KG1 (cell line): ENCODE measurements around the gene COG5.

ENCODE experiments used
- DNase-seq: peaks from one replicate; lab custom pipeline; 2025; lab: John Stamatoyannopoulos, UW

COG5 gene

DNA sequence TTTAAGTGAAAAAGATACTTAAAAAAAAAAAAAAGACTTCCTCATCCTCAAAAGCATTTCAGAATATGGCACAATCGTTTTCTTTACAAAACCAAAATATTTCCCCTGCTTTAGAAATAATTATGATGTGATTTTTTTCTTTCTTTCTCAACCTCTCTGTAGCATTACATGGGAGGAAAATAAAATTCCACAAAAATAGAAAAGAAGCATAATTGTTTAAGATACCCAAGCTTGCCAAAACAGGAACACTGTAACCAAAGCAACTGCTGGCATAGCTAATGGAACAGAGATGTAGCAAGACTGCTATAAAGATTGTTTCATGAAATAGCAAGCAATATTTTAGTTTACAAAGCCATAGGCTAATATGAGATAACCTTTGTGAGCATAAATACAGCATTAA, 169.4 kb downstream of the COG5 start:
- no peak for DNase-seq

DNA sequence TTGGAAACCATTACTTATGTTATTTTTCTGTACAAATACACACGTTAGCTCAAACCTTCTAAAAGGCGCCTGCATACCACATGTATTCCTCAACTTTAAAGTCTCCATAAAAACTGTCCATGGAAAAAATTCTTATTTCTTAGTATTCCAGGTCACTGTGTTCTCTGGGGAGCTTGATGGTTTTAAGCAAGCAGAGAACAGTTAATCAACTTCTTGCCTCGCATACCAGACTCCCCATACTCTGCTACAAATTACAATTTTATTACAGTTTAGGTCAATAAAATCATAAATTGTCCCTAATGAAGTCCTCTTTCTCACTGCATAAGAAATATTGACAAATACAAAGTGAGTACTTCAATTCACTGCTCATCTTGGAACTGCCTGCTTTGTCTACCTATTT, 170.9 kb downstream of the COG5 start:
- DNase-seq: no peak

DNA sequence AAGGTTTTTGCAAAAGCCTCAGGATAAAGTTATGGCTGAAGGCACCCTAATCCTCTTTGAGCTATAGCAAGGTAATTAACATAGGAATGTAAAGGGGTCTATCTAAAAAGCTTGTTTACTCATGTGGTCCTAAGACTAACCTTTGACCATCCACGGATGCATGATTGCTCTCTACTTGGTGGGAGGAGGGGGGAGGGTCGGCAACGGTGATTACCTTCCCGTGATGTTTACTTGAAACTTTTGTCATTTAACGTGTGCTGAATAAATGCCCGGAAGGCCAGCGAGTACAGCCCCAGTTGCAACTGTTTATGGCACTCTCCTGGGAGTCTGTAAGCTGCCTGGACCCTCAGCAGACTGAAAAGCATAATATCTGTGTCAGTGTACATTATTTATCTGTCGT, 172.8 kb downstream of the COG5 start:
- DNase-seq: no peak

DNA sequence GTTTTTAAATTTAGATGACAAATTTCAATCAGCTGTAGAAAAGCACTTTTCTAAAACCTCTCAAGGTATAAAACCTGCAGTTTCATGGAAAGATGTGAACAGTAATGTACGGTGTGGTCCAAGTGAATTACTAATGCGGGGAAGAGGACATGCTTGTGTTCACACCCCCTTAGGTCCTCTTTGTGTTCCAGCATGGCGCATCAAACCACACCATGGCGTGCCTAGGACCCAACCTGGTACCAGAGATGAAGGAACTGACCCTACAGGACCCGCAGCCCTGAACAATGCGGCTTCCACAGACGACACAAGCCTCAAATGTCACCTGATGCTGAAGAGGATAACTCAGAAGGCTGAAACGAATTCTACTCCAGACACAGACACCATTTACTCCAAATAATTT, 175.1 kb downstream of the COG5 start:
- no peak for DNase-seq

DNA sequence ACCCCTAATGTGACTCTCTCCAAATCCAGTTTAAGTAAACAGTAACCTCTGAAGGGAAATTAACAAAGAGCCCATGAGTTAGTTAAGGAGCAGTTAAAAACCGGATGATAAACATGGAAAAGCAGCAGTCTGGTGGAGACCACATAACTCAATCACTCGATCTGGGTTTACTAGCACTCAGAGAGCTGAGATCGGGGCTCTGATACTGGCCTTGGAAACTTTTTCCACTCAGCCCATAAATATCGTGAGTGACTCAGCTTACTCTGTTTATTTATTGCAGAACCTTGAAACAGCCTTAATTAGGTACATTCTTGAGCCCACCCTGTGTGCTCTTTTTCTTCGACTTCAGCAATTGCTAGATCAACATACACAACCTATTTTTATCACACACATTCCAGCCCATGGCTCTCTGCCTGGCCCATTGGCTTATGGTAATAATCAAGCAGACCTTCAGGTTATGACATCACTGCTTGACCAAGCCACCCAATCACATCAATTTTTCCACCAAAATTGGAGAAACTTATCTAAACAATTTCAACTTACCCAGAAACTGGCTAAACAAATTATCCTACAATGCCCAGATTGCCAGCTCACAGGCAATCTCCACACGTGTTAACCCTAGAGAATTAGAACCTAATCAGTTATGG, 176.0 kb downstream of the COG5 start:
- DNase-seq: no peak

DNA sequence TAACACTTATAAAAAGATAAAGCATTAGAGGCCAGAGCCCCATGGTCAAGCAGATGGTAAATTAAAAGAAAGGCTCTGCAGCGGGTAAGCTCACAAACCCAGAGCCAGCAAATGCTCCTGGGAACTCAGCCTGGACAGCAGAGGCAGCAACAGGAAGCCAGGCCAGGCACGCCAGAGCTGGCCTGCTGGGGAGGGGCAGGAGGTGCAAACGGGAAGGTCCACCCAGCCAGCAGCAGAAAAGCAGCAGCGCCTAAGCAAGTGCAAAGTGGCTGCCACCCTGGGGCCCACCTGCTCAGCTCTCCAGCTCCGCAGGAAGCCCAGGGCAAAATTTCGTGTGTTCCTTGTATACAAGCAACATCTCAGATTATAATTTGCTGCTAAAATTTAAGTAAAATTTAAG, 176.6 kb downstream of the COG5 start:
- DNase-seq: no peak

DNA sequence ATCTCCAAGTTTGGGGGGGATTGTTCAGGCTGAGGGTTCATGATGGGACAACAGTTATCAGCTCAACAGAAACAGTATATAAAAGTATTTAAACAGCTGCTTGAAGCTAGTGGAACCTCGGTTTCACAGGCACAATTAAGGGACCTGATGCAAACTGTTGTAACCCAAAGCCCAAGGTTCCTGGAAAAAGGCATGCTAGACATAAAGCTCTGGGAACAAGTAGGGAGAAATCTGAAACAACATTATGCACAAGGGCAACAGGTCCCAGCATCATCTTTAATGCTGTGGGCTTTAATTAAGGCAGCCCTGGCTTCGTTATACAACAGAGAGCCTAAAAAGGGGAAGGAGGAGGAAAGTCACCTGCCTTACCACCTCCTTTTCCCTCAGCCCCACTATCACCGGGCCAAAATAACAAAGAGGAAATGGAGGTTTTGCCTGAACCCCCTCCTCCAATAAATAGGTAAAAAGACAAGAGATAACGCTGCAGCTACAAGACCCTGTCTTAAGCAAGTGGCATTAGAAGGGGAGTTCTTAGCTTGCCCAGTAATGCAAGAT, 177.1 kb downstream of the COG5 start:
- DNase-seq: no peak

DNA sequence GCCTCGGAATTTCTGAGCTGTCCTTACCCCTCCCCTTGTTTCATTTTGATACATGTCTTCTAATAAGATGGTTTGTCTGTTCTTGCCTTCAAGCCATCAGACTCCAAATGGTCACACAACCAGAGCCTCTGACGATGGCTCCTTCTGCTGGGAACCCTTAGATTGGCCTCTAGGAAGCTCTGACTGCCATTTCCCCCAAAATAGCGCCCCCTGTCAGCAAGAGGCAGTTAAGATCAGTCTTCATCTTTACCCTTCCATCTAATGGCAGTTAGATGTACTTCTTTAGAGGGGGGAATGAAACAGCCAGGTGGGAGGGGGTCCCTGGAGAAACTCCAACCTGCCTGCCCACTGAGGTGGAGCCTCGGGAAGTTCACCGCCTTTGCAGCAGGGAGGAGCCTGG, 179.7 kb downstream of the COG5 start:
- no peak for DNase-seq

DNA sequence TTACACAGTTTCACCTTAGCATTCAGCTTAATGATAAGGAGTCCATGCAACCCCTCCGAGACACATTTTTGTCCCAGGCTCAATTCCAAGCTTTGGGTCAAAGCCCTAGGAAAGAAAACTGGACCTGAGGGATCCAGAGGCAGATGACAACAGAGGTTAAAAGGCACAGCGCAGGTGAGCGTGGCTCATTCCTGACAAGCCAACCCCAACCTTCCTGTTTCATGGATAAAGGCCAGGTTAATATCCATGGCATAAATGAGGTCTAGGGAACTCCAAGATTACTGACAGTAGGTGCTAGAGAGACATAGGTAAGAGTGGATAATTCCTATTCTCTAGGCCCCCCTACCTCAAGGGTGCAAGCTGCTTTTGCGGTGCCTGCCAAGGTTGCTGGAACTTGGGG, 180.5 kb downstream of the COG5 start:
- DNase-seq: no peak

DNA sequence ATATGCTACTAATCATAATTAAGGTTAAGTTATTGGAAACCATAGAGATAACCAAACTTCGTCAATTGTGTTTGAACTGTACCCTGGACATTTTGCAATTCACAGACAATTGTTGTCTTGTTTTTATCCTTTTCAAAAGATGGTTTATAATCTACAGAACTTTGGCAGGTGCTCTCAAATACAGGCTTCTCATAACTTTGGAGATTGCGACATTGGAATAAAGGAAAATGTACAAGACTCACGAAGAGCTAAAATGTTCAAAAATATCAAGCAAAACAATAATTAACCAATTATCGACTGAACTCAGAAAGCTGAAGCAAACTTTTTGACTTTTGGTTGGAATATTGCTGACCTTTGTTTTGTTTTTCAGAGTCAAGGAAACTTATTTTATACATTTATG, 182.3 kb downstream of the COG5 start:
- no peak for DNase-seq

DNA sequence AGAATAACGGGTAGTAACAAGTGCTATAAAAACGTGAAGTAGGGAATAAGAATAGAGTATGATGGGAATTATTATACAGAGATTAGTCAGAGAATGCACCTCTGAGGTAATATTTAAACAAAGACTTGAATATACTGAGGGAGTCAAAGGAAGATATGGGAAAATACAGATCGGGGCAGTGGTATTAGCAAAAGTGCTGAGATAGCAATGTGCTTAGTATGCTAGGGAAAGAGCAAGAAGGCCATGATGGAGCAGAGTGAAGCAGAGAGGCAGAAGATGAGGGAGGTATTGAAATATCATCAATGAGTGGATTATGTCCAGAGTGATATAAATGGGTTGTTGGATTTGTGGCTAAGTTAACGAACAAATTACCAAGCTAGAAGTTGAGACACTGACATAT, 190.4 kb downstream of the COG5 start:
- DNase-seq: no peak

DNA sequence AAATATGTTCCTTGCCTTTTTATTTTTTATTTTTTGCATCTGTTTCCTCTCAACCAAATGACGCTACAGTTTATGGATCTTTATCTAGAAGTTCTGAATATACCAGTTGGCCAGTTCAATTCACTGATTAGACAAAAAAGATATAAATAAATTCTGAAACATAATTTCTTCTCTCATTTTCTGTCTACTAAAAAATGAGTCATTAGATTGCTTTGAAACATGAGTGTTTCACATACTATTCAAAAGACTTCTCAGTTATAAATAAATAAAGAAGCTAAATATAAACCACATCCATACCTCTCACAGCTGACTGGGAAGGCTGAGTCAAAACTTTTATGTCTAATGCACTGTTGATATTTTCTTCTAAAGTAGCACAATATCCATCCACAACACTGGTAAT, 191.4 kb downstream of the COG5 start:
- DNase-seq: no peak

DNA sequence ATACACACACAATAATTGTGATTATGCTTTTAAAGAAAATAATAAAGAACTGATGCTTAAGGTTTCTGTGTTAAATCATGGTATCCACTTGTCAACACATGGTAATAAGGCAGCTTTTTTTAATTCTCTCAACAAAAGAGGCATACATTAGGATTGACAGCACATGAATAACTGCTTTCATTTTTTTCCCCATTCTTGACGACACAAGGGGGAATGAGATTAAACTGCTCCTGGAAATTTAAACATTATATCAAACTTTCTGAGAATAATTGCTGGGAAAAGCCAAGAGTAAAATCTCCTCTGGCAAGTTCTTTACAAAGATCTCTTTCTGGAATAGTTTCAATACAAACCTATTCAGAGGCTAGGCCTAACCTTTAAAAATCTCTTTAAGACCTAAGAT, 192.9 kb downstream of the COG5 start:
- DNase-seq: no peak

DNA sequence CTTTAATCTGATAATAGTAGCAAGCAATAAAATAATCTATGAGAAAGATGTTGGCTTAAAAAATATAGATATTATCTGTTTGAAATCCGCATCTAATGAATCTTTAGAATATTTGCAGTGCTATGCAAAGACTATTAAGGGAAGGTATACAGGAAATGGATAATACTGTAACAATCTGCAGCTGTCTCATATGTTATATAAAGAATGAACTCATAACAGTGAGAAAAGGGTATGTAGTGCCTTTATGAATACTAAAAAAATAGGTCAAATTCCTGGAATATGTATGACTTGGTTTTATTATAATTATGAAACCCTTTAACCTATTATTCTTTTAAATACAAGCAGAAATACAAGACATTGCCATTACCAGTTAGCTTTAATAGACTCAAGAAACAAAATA, 198.9 kb downstream of the COG5 start:
- no peak for DNase-seq

DNA sequence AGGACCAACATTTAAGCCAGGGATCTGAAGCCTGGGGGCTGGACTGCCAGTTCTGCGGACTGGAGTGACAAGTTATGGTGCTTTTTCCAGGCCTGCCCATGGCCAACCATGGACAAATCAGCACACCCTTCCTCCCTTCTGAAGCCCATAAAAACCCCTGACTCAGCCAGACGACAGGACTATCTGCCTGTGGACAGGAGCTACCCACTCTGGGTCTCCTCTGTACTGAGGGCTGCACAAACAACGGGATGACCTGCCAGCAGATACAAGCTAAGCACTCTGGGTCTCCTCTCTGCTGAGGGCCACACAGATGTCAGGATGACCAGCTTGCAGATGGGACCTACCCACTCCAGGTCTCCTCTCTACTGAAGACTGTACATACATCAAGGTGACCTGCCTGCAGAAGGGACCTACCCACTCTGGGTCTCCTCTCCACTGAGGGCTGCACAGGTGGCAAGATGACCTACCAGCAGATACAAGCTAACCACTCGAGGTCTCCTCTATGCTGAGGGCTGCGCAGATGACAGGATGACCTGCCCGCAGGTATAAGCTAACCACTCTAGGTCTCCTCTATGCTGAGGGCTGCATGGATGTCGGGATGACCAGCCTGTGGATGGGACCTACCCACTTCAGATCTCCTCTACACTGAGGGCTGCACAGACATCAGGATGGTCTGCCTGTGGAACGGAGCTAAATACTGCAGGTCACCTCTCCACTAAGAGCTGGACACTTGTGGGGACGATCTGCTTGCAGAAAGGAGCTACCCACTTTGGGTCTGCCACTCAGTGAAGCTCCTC, 204.0 kb downstream of the COG5 start:
- DNase-seq: no peak

DNA sequence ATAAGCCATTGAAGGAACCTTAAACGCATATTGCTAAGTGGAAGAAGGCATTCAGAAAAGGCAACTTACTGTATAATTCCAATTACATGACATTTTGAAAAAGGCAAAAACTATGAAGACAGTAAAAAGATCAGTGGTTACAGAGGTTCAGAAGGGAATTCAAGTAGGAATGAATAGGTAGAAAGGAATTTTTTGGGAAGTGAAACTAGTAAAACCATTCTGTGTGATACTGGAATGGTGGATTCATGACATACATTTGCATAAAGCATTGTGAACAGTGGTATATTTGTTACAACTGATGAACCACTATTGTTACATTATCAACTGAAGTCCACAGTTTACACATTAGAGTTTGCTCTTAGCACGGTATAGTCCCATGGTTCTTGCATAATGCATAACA, 208.1 kb downstream of the COG5 start:
- no peak for DNase-seq

DNA sequence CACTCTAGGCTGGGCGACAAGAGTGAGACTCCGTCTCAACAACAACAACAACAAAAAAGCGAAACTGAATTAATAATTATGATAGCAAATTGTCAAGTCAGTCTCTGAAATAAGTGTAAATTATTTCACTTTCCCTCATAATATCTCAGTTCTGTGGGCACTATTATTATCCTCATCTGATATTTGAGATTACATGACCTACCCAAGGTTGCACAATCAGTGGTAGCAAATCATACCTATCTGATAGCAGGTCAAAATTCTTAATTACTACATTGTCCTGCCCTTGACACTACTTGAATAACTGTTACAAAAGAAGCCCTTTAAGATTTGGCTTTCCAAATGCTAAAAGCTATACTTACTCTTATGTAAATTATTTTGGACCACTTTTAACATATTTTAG, 209.1 kb downstream of the COG5 start:
- DNase-seq: no peak

DNA sequence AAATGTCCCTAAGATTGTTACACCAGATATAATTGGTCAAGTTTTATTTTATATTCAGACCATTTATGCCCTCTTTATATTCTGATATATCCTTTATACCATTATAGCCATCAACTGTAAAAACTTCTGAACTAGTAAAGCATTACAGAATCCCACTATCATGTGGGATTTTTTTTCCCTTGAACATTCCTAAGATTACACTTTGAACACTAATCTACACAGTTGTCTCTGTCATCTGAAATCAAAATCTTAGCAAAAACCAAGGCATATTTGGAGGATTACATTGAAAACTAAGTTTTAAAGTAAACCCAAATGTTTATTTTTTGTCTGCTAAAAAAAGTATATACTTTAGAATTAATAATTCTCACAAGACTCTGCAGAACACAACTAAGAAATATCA, 210.0 kb downstream of the COG5 start:
- no peak for DNase-seq

DNA sequence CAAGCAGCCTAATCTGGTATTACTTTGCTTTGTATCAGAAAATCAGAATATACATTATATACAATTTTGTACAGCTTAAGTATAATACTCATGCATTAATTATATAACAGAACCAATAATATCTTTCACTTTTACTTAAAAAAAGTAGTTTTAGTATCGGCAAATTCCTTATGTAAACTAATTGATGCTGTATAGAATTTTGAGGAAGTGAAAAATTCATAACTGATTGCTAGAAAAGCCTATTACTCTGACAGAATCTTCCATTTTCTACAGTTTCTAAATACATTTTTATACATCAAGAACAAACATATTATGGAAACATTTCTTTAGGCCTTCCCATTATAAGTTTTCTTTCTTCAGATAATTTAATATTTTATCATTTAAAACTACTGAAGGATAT, 217.8 kb downstream of the COG5 start:
- DNase-seq: no peak

DNA sequence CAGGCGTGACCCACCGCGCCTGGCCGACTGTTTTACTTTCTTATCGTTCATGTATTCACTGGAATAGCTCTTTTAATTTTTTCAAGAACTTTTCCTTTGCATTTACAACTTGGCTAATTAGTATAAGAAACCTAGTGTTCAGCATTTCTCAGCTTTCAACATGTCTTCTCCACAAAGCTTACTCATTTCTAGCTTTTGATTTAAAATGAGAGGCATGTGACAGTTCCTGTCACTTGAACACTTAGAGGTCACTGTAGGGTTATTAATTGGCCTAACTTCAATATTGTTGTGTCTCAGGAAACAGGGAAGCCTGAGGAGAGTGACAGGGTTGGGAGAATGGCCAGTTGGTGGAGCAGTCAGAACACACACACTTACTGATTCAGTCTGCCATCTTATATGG, 218.9 kb downstream of the COG5 start:
- DNase-seq: no peak

DNA sequence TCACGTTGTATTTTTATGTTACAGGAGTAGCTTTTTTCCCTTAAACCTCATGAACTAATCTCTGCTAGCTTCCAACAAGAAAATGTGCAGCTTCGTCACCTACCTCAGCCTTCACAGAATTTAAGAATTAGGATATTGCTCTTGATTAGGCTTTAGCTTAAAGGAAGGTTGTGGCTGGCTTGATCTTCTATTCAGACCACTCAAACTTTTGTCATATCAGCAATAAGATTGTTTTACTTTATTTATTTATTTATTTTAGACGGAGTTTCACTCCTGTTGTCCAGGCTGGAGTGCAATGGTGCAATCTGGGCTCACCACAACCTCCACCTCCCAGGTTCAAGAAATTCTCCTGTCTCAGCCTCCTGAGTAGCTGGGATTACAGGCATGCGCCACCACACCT, 219.4 kb downstream of the COG5 start:
- DNase-seq: no peak

DNA sequence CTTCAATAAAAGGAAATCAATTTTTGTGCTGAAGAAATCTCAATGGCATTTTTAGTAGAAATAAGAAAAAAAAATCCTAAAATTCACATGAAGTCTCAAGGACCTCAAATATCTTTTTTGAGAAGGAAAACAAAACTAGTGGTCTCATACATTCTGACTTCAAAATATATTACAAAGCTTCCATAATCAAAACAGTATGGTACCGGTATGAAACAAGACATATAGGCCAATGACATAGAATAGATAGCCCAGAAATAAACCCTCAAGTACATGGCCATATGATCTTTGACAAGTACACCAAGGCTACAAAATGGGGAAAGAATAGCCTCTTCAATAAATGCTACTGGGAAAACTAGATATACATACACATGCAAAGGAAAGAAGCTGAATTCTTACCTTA, 225.6 kb downstream of the COG5 start:
- DNase-seq: no peak

DNA sequence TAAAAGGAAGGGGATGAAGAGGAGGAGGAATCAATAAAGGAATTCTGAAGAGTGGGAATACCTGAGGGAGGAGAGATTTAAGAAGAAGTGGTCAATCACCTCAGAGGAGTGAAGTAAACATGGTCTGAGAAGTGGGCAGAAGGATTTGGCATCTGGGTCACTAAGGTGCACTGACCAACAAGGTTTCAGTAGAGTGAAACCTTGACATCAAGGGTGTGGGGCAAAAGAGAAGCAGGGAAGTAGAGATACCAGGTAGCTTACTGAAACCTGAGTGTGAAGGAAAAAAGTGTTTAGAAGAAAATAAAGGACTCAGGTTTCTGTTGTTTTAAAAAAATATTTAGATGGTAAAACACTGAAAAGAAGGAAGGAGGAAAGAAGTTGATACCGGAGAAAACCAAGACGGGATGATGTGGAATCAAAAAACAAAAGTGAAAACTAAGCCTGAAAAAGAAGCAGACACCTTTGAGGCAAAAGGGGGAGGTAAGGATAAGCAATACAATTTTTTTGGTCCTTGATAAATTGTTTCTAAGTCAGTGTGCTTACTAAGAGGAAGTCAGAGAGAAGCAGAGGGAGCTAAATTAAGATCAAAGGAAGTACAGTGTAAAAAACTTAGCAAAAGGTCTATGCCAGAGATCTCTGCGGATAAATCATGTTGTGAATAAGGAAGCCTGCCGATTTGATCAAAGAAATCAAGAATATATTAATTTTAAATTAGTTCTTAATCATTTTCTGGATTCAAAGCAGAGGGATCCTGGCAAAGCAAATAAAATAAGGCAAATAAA, 231.0 kb downstream of the COG5 start:
- DNase-seq: no peak
